ENCODE measurements around the gene EPN3.

The EPN3 gene

GRCh38 chr17:50561746-50562141, 29.2 kb downstream of the EPN3 start:
- Histone ChIP-seq H3K27ac (ENCODE audit: low read depth, low read length) (no peak overlapping the region), H3K36me3 (ENCODE audit: low read length) (no peaks in the 10 kb centered on the region), H3K79me2 (ENCODE audit: insufficient read depth, low read length) (no peaks in the 10 kb centered on the region), H3K27me3 (ENCODE audit: low read length) (no peaks in the 10 kb centered on the region), H3K9me3 (ENCODE audit: insufficient read depth, low read length) (no peaks in the 10 kb centered on the region), H3K9ac (ENCODE audit: low read length) (no peak overlapping the region), H3K4me3 (ENCODE audit: insufficient read depth, low read length, poor library complexity, severe bottlenecking) (no peak overlapping the region), H4K20me1 (ENCODE audit: low read depth, low read length) (no peaks in the 10 kb centered on the region), H3K9me2 (replicated peaks; ENCODE audit: insufficient read depth, low read length) (no peaks in the 10 kb centered on the region), H2AFZ (ENCODE audit: low read depth, low read length, severe bottlenecking) (no peak overlapping the region), H3K4me2 (ENCODE audit: low read depth, low read length, poor library complexity, severe bottlenecking) (no peak overlapping the region), H3F3A (ENCODE audit: insufficient read depth) (no peaks in the 10 kb centered on the region)
- TF ChIP-seq CTCF (IDR thresholded peaks at IDR 0.05; ENCODE audit: insufficient read depth, low read length, poor library complexity, severe bottlenecking) (no peak), EZH2phosphoT487 (conservative IDR thresholded peaks at IDR 0.05; ENCODE audit: low read length) (no peak)

- Histone ChIP-seq H3F3A (ENCODE audit: insufficient read depth) (no peaks in the 10 kb centered on the region), H3K27ac (ENCODE audit: low read depth, low read length) (no peak overlapping the region), H3K9me3 (ENCODE audit: insufficient read depth, low read length) (no peaks in the 10 kb centered on the region), H3K79me2 (ENCODE audit: insufficient read depth, low read length) (no peaks in the 10 kb centered on the region), H3K9me2 (replicated peaks; ENCODE audit: insufficient read depth, low read length) (no peaks in the 10 kb centered on the region), H3K4me3 (ENCODE audit: insufficient read depth, low read length, poor library complexity, severe bottlenecking) (no peak overlapping the region), H4K20me1 (ENCODE audit: low read depth, low read length) (no peaks in the 10 kb centered on the region), H3K9ac (ENCODE audit: low read length) (no peak overlapping the region), H3K36me3 (ENCODE audit: low read length) (no peaks in the 10 kb centered on the region), H3K27me3 (ENCODE audit: low read length) (no peaks in the 10 kb centered on the region), H3K4me2 (ENCODE audit: low read depth, low read length, poor library complexity, severe bottlenecking) (no peak overlapping the region), H2AFZ (ENCODE audit: low read depth, low read length, severe bottlenecking) (no peak overlapping the region)
- TF ChIP-seq EZH2phosphoT487 (conservative IDR thresholded peaks at IDR 0.05; ENCODE audit: low read length): no peak
- TF ChIP-seq CTCF (IDR thresholded peaks at IDR 0.05; ENCODE audit: insufficient read depth, low read length, poor library complexity, severe bottlenecking): no peak
Measured at GRCh38 chr17:50562242-50563091, 29.9 kb downstream of the EPN3 start.

GRCh38 chr17:50563092-50563511, 30.6 kb downstream of the EPN3 start:
- no peaks in the 10 kb centered on the region for H3K27me3 ChIP-seq (ENCODE audit: low read length)
- TF ChIP-seq EZH2phosphoT487 (conservative IDR thresholded peaks at IDR 0.05; ENCODE audit: low read length): no peak
- no peak for TF ChIP-seq CTCF (IDR thresholded peaks at IDR 0.05; ENCODE audit: insufficient read depth, low read length, poor library complexity, severe bottlenecking)
- no peaks in the 10 kb centered on the region for H3K9me2 ChIP-seq (replicated peaks; ENCODE audit: insufficient read depth, low read length)
- H3K4me2 ChIP-seq (ENCODE audit: low read depth, low read length, poor library complexity, severe bottlenecking): no peak overlapping the region
- H3F3A ChIP-seq (ENCODE audit: insufficient read depth): no peaks in the 10 kb centered on the region
- no peak overlapping the region for H3K9ac ChIP-seq (ENCODE audit: low read length)
- no peaks in the 10 kb centered on the region for H3K79me2 ChIP-seq (ENCODE audit: insufficient read depth, low read length)
- H3K27ac ChIP-seq (ENCODE audit: low read depth, low read length): no peak overlapping the region
- no peak overlapping the region for H3K4me3 ChIP-seq (ENCODE audit: insufficient read depth, low read length, poor library complexity, severe bottlenecking)
- H2AFZ ChIP-seq (ENCODE audit: low read depth, low read length, severe bottlenecking): no peak overlapping the region
- H4K20me1 ChIP-seq (ENCODE audit: low read depth, low read length): no peaks in the 10 kb centered on the region
- H3K36me3 ChIP-seq (ENCODE audit: low read length): no peaks in the 10 kb centered on the region
- H3K9me3 ChIP-seq (ENCODE audit: insufficient read depth, low read length): no peaks in the 10 kb centered on the region
